ENCODE measurements around the gene PHEX.
A peak's percentile ranks its signal among the peaks of the same experiment; 100 is the strongest.
"Not testable (repeated sequence)": the region's sequence is repeated elsewhere in the genome, so short reads cannot be mapped to it uniquely, and the experiment has no call there.

The PHEX gene

DNA sequence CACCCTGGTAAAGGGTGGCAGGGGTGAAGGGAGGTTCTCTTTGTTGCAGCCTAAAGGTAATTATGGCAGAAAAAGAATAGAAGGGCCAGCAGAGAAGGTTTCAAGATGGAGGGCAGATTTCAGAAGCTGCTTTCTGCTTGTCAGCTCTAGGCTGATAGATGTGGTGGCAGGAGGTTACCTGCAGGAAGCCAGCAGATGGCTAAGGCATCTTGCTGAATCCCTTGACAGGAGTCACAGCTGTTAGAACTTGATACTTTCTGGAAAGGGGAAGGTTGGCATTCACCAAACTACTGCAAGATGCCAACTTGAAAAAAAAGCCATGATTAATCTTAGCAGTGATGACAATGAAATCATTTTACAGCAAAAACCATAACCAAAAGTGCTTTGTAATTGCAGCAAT is 171.1 kb downstream of the PHEX start:
- no peak for FAIRE-seq
- no peak for DNase-seq (ENCODE audit: insufficient read length, low spot score)

DNA sequence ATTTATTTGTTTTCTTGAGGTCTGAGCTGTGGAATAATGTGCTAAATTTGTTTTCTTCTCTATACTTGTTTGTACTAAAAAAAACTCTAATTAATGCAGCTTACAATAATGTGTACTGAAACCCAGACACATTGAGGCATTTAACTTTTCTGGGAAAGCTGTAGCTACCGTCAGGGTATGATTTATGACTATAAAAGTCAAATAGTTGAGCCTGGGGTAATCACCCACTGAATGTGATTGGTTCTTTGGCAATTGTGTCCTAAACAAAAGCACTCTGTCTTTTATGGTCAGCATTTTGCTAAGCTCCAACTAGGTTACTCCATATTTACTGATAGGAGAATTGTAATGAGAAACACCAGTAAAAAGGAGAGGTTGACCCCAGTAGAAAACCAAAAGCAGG is 174.7 kb downstream of the PHEX start:
- no peak for FAIRE-seq
- DNase-seq (ENCODE audit: insufficient read length, low spot score), result no peak

DNA sequence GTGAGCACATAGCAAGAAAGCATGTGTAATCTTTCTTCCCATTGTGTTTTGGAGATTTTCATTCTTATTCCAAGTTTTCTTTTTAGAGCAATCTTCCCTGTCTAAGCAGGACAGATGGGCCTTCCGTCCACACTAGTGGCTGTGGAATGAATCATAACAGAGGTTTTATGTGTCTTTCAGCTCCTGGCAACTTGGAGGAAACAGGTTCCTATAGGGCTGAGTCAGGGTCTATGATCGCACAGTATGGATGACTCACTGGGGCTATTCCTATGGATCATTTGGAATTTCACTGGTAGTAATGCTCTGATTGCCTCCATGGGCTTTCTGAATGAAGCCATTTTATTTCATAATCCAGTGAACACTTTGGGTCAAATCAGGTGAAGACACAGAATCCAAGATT is 188.8 kb downstream of the PHEX start:
- no peak for DNase-seq (ENCODE audit: insufficient read length, low spot score)
- FAIRE-seq, result no peak

DNA sequence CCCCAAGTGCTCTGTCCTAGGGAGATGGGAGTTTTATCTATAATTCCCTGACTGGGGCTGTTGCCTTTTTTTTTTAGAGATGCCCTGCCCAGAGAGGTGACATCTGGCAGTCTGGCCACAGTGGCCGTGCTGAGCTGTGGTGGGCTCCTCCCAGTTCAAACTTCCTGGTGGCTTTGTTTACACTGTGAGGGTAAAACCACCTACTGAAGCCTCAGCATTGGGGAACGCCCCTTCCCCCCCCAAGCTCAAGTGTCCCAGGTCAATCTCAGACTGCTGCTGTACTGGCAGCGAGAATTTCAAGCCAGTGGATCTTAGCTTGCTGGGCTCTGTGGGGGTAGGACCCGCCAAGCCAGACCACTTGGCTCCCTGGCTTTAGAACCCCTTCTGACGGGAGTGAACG is 202.3 kb downstream of the PHEX start:
- DNase-seq (ENCODE audit: insufficient read length, low spot score) (no peak), FAIRE-seq (no peak)

DNA sequence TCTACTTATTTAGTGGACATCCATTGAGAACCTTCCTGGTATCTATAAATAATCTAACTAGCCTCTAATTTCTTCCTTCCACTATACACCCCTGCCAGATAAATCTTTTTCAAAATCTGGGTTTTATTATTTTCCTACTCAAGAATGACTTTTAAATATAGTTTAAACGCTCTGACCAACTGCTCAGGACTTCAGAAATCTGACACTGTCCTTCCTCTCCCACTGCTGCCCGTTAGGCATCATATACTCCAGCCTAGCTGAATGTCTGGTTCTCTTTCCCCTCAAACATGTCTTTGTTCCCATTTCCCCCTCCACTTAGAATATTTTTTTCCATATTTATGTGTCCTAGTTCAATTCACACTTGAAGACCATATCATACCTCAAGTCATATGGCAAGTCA is 205.4 kb downstream of the PHEX start:
- FAIRE-seq (no peak), DNase-seq (ENCODE audit: insufficient read length, low spot score) (no peak)

DNA sequence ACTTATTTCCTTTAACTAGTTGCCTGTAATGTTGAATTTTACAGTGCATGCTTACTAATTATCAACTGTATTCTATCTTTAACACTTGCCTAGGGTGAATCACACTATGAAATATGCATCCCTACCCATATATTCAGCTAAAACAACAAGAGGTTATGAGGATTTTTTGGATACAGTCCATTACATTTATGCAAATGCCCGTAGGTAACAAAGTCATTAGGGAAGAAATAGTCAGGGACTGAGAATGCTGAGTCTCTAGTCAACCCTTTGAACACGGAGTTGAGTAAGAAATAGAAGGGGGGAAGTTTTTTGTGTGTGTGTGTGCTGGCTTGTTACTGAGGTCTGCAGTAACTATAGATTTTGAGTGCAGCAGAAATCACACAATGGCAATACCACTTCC is 214.5 kb downstream of the PHEX start:
- FAIRE-seq (no peak), DNase-seq (ENCODE audit: insufficient read length, low spot score) (no peak)

DNA sequence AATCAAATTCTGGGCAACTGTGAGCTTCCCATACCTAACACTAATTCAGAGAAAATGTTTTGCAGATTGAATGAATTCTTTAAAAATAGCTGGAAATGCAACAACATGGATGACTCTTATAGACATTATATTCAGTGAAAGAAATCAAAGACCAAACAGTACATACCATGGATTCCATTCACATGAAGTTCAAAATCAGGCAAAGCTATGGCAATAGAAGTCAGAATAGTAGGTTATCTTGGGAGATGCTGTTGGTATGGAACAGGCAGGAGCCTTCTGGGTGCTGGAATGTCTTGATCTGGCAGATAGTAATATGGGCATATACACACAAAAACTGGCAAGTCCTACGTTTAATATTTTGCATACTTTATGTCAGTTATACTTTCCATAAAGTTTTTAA is 215.0 kb downstream of the PHEX start:
- no peak for FAIRE-seq

DNA sequence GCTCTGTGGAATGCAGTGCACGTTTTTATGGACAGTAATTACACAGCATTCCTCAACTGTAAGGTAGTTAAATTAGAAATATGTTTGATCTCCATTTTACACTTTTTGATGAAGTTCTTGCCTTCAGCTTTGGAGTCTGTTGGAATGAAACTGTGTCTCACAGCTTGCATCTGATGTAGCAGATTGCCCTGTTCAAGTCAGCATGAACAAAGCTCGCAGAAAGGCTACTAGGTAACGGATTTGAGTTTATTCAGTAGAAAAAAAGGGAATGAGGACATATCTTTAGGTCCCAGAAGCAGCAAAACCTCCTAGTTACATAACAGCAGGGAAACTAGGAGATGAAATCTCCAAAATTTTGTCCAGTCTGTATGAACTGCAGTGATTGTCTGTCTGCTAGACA is 216.3 kb downstream of the PHEX start:
- FAIRE-seq, result no peak
- DNase-seq (ENCODE audit: insufficient read length, low spot score), result no peak

More for the DNA sequence above, 215.0 kb downstream of the PHEX start:
- DNase-seq (ENCODE audit: insufficient read length, low spot score), result no peak

DNA sequence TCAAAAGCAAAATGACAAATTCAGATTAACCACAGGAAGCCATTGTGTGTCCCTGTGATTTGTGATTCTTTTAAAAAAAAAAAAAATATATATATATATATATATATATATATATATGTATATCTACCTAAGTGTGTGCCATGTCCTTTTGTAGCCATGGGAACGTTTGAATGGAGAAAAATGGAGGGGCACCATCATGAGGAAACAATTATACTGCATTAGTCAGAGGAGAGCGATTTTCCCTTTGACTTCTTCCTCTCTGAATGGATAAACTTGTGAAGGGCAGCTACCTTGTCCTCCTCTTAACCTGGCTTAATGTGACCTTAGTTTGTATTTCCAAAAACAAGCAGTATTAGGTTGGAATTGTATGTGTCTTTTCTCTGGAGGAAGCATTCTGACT is 217.2 kb downstream of the PHEX start:
- FAIRE-seq (no peak), DNase-seq (ENCODE audit: insufficient read length, low spot score) (no peak)

DNA sequence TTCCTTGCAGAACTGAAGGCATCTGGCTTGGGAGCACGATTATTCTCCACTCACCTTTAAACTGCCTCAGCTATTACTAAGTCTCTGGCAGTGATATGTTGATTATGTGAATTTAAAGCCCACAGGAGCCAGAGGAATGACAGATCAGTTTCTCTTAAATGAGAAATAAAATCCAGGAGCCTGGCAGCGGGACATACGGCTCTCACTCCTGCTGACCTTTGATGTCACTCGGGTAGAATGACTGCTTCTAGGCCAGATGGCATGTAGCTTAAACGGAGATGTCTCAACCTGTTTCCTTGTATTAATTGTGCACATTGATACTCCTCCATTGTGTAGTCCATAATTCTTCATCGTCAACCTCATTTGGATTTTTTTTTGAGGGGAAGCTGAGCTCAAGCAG is 236.6 kb downstream of the PHEX start:
- DNase-seq (ENCODE audit: insufficient read length, low spot score), result no peak
- no peak for FAIRE-seq

DNA sequence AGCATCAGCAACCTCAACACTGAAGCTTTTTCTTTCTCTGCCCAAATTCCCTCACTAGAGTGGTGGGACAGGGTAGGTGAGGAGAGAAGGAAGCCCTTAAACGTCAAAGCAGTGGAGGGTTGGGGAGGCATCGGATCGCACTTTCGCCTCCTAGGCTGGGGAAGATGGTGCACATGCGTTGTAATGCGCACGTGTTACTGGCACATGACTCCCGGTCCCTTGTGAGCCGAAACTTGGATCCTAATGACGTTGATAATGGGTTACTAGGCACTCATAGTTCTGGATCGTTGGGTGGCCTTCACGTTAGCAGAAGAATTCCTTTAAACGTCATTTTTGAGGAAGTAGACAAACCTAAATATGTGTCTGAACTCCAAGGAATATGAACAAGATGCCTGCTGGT is 240.5 kb downstream of the PHEX start, which contains the start of gene CBLL2:
Gene CBLL2, plus strand, starts transcription at position 301 of the 400 bp plus-strand sequence. Its CDS starts 79 bp downstream, at position 380.
- DNase-seq (ENCODE audit: insufficient read length, low spot score) (no peak), FAIRE-seq (no peak)

DNA sequence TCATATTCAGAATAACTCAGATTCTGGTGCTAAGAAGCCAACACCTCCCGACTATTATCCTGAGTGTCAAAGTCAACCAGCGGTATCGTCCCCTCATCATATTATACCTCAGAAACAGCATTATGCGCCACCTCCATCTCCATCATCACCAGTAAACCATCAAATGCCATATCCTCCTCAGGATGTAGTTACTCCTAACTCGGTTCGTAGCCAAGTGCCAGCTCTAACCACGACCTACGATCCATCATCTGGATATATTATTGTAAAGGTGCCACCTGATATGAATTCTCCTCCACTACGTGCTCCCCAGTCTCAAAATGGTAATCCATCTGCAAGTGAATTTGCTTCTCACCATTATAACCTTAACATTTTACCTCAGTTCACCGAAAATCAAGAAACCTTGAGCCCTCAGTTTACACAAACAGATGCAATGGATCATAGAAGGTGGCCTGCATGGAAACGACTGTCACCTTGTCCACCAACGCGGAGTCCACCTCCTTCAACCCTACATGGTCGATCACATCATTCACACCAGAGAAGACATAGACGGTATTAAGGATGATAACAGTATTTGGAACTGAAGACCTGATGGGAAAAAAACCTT is 241.7 kb downstream of the PHEX start:
- DNase-seq (ENCODE audit: insufficient read length, low spot score) (no peak), FAIRE-seq (peak; percentile 56)

DNA sequence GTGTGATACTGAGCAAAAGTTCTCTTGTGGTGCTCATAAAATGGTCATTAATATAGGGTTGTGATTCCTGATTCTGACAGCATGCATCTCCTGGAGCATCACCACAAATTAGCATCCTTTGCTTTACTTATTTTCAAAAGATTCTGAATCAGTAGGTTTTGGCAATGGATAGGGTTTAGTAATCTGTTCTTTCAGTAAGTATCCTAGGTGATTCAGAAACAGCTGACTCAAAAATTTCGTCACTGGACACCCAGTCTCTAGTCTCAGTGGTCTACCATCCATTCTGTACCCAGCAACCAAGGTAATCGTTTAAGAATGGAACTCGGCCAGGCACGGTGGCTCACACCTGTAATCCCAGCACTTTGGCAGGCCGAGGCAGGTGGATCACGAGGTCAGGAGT is 244.7 kb downstream of the PHEX start:
- DNase-seq (ENCODE audit: insufficient read length, low spot score) (no peak), FAIRE-seq (no peak)

DNA sequence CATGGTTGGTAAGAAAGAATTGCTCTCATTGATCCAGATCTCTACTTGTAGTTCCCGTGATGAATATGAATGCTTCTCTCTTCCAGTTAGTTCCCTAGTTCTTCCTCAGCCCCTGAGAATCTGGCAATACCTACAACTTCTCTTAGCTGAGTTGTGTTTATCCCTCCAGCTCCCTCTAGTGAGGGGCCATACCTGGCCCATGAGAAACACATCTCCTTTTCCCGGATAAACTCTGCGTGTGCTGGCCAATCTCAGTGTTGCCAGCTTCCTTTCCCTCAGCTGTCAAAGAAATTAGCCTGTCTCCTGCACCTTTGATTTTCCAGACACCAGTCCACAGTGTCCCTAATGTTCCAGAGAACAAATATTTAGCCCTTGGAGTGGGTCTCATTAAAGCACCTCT is 246.2 kb downstream of the PHEX start:
- no peak for FAIRE-seq
- DNase-seq (ENCODE audit: insufficient read length, low spot score), result no peak

DNA sequence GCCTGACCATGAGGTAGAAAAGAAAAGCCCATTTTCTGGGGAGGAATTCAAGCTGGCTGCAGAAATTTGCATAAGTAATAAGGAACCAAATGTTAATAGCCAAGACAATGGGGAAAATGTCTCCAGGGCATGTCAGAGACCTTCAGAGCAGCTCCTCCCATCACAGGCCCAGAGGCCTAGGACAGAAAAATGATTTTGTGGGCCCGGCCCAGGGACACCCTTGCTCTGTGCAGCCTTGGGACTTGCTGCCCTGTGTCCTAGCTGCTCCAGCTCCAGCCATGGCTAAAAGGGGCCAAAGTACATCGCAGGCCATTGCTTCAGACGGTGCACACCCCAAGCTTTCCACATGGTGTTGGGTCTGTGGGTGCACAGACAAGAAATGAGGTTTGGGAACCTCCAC is 257.1 kb downstream of the PHEX start:
- not testable (repeated sequence) for FAIRE-seq; DNase-seq (ENCODE audit: insufficient read length, low spot score)

DNA sequence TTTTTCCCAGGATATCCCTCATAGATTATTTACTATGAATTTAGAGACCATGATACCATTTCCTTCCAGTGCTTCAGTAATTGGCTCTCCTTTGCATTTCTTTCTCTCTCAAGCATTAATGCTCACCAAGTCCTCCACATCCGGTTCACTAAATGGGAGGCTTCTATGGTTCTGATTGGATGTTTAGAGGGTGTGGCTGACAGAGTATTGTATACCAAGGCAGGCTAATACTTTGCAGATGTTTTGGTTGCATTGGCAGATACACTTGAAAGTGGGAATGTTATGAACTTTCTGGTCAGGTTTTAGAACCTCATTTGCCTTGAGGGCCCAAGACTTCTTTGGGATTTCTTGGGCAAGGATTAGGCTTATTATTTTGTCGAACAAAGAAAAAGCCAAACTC is 264.7 kb downstream of the PHEX start:
- FAIRE-seq (no peak), DNase-seq (ENCODE audit: insufficient read length, low spot score) (no peak)

DNA sequence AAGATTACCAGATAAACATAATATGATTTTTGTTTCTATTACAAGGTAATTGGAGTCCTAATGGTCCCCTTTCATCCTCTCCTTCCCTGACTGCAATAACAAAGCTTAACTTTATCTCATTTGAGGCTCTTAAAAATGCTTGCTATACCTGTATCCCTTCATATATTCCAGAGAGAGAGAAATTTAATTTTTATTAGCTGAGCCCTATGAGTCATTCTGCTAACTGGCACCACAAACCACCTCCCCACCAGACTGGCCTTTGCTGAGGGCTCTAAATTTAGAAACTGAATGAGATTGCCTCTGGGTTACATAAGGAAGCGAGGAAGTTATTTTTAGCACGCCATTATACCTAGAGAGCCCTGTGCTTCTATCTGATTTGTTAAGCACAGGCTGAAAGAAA is 268.0 kb downstream of the PHEX start:
- no peak for DNase-seq (ENCODE audit: insufficient read length, low spot score)
- no peak for FAIRE-seq

Data from GM19239 (cell line).